HEK293 (cell line): Measurements from ENCODE around the gene TEX38.

Source experiments
- AEBP2 ChIP-seq: fragments of 450-650 bp; formaldehyde crosslinking; IDR thresholded peaks from 2 replicates; pipeline ENCODE4 v1.5.1; 2016; ENCODE audit warnings: missing biosample characterization, missing genetic modification characterization, borderline replicate concordance
- ATF2 ChIP-seq: fragments of 450-650 bp; formaldehyde crosslinking; IDR thresholded peaks from 2 replicates; pipeline ENCODE4 v1.5.1; 2016; ENCODE audit warnings: missing biosample characterization, missing genetic modification characterization, low read depth
- FEZF1 ChIP-seq: fragments of 450-650 bp; formaldehyde crosslinking; IDR thresholded peaks from 2 replicates; pipeline ENCODE4 v1.5.1; 2016; ENCODE audit warnings: missing biosample characterization, missing genetic modification characterization
- GLI2 ChIP-seq: fragments of 450-650 bp; formaldehyde crosslinking; IDR thresholded peaks from 2 replicates; pipeline ENCODE4; 2017; ENCODE audit warnings: missing biosample characterization, missing genetic modification characterization, low read depth, borderline replicate concordance
- HOXC10 ChIP-seq: sonication (generic); formaldehyde crosslinking; IDR thresholded peaks from 2 replicates; pipeline ENCODE4 v1.8.1; 2023; ENCODE audit warnings: mild to moderate bottlenecking, missing genetic modification reagents
- HOXD13 ChIP-seq: sonication (generic); formaldehyde crosslinking; IDR thresholded peaks from 2 replicates; pipeline ENCODE4 v1.8.0; 2022; ENCODE audit warnings: missing genetic modification reagents, borderline replicate concordance
- ZBTB11 ChIP-seq: fragments of 450-650 bp; formaldehyde crosslinking; conservative IDR thresholded peaks from 2 replicates; pipeline ENCODE4 v1.5.1; 2016; ENCODE audit warnings: low read depth, missing biosample characterization, missing genetic modification characterization
- ZBTB7A ChIP-seq: fragments of 450-650 bp; formaldehyde crosslinking; IDR thresholded peaks from 2 replicates; pipeline ENCODE4 v1.5.1; 2016; ENCODE audit warnings: low read depth, missing biosample characterization, missing genetic modification characterization
- ZFP41 ChIP-seq: fragments of 450-650 bp; formaldehyde crosslinking; IDR thresholded peaks from 2 replicates; pipeline ENCODE4 v1.5.1; 2016; ENCODE audit warnings: missing biosample characterization, missing genetic modification characterization, borderline replicate concordance
- ZNF10 ChIP-seq: fragments of 450-650 bp; formaldehyde crosslinking; IDR thresholded peaks from 2 replicates; pipeline ENCODE4 v1.5.1; 2017; ENCODE audit warnings: missing biosample characterization, missing genetic modification characterization
- ZNF174 ChIP-seq: fragments of 450-650 bp; formaldehyde crosslinking; IDR thresholded peaks from 2 replicates; pipeline ENCODE4 v1.5.0; 2017; ENCODE audit warnings: missing biosample characterization, mild to moderate bottlenecking, missing genetic modification characterization
- ZNF2 ChIP-seq: fragments of 450-650 bp; formaldehyde crosslinking; IDR thresholded peaks from 2 replicates; pipeline ENCODE4 v1.5.1; 2016; ENCODE audit warnings: missing biosample characterization, missing genetic modification characterization
- ZNF202 ChIP-seq: fragments of 450-650 bp; formaldehyde crosslinking; IDR thresholded peaks from 2 replicates; pipeline ENCODE4 v1.5.1; 2016; ENCODE audit warnings: missing biosample characterization, missing genetic modification characterization, borderline replicate concordance
- ZNF510 ChIP-seq: fragments of 450-650 bp; formaldehyde crosslinking; IDR thresholded peaks from 2 replicates; pipeline ENCODE4 v1.5.1; 2018; ENCODE audit warnings: mild to moderate bottlenecking, missing genetic modification characterization, missing biosample characterization; ENCODE audit not compliant: insufficient replicate concordance
- ZNF521 ChIP-seq: fragments of 450-650 bp; formaldehyde crosslinking; IDR thresholded peaks from 2 replicates; pipeline ENCODE4 v1.5.1; 2017; ENCODE audit warnings: missing biosample characterization, mild to moderate bottlenecking, missing genetic modification characterization
- ZNF548 ChIP-seq: fragments of 450-650 bp; formaldehyde crosslinking; IDR thresholded peaks from 2 replicates; pipeline ENCODE4 v1.5.1; 2016; ENCODE audit warnings: missing biosample characterization, missing genetic modification characterization
- ZNF558 ChIP-seq: fragments of 450-650 bp; formaldehyde crosslinking; IDR thresholded peaks from 2 replicates; pipeline ENCODE4 v1.5.1; 2016; ENCODE audit warnings: missing biosample characterization, missing genetic modification characterization
- ZNF585B ChIP-seq: fragments of 450-650 bp; formaldehyde crosslinking; IDR thresholded peaks from 2 replicates; pipeline ENCODE4 v1.5.1; 2016; ENCODE audit warnings: missing biosample characterization, missing genetic modification characterization
- ZNF645 ChIP-seq: fragments of 450-650 bp; formaldehyde crosslinking; IDR thresholded peaks from 2 replicates; pipeline ENCODE4; 2016; ENCODE audit warnings: missing biosample characterization, missing genetic modification characterization
- ZNF707 ChIP-seq: fragments of 450-650 bp; formaldehyde crosslinking; IDR thresholded peaks from 2 replicates; pipeline ENCODE4 v1.5.1; 2016; ENCODE audit warnings: missing biosample characterization, missing genetic modification characterization
- ZNF777 ChIP-seq: fragments of 450-650 bp; formaldehyde crosslinking; IDR thresholded peaks from 2 replicates; pipeline ENCODE4 v1.5.1; 2017; ENCODE audit warnings: missing biosample characterization, missing genetic modification characterization, borderline replicate concordance
- TF ChIP-seq, protein P1 (sequence below): fragments of 450-650 bp; formaldehyde crosslinking; IDR thresholded peaks from 2 replicates; pipeline ENCODE4 v1.5.1; 2016; ENCODE audit warnings: missing biosample characterization, missing genetic modification characterization
- TF ChIP-seq, protein P2 (sequence below): fragments of 450-650 bp; formaldehyde crosslinking; IDR thresholded peaks from 2 replicates; pipeline ENCODE4 v1.5.1; 2016; ENCODE audit warnings: missing biosample characterization, missing genetic modification characterization
- TF ChIP-seq, protein P3 (sequence below): fragments of 450-650 bp; formaldehyde crosslinking; IDR thresholded peaks from 2 replicates; pipeline ENCODE4 v1.5.1; 2017; ENCODE audit warnings: missing biosample characterization, missing genetic modification characterization

Gene TEX38

GRCh38 chr1:46690931-46691421 lies 19.3 kb downstream of the TEX38 start (continued):
- TF ChIP-seq ZBTB11 (tag by site-specific recombination) (no peak), ZNF777 (tag by site-specific recombination) (no peak), ZNF174 (tag by site-specific recombination) (no peak), ZNF521 (tag by site-specific recombination) (no peak), ZBTB7A (tag by site-specific recombination) (no peak), AEBP2 (tag by site-specific recombination) (no peak), ZNF10 (tag by site-specific recombination) (0 out of 2 replicates have a peak, but pooled peaks have one; percentile 19), ZFP41 (tag by site-specific recombination) (no peak), ZNF548 (tag by site-specific recombination) (no peak), FEZF1 (tag by site-specific recombination) (peak; percentile 97), ZNF645 (tag by site-specific recombination) (no peak), HOXD13 (CRISPR knock-in tag) (no peak), ZNF558 (tag by site-specific recombination) (no peak), ZNF2 (tag by site-specific recombination) (peak; percentile 55; the same call in 1 of the 2 replicates), ZNF585B (no peak), ZNF510 (tag by site-specific recombination) (no peak), HOXC10 (CRISPR knock-in tag) (no peak), ATF2 (tag by site-specific recombination) (no peak), GLI2 (tag by site-specific recombination) (peak; percentile 40; the same call in 1 of the 2 replicates), ZNF202 (tag by site-specific recombination) (no peak), ZNF707 (tag by site-specific recombination) (no peak)
- TF ChIP-seq, protein P1, sequence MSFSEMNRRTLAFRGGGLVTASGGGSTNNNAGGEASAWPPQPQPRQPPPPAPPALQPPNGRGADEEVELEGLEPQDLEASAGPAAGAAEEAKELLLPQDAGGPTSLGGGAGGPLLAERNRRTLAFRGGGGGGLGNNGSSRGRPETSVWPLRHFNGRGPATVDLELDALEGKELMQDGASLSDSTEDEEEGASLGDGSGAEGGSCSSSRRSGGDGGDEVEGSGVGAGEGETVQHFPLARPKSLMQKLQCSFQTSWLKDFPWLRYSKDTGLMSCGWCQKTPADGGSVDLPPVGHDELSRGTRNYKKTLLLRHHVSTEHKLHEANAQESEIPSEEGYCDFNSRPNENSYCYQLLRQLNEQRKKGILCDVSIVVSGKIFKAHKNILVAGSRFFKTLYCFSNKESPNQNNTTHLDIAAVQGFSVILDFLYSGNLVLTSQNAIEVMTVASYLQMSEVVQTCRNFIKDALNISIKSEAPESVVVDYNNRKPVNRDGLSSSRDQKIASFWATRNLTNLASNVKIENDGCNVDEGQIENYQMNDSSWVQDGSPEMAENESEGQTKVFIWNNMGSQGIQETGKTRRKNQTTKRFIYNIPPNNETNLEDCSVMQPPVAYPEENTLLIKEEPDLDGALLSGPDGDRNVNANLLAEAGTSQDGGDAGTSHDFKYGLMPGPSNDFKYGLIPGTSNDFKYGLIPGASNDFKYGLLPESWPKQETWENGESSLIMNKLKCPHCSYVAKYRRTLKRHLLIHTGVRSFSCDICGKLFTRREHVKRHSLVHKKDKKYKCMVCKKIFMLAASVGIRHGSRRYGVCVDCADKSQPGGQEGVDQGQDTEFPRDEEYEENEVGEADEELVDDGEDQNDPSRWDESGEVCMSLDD (tag by site-specific recombination) = no peak
- TF ChIP-seq, protein P2, sequence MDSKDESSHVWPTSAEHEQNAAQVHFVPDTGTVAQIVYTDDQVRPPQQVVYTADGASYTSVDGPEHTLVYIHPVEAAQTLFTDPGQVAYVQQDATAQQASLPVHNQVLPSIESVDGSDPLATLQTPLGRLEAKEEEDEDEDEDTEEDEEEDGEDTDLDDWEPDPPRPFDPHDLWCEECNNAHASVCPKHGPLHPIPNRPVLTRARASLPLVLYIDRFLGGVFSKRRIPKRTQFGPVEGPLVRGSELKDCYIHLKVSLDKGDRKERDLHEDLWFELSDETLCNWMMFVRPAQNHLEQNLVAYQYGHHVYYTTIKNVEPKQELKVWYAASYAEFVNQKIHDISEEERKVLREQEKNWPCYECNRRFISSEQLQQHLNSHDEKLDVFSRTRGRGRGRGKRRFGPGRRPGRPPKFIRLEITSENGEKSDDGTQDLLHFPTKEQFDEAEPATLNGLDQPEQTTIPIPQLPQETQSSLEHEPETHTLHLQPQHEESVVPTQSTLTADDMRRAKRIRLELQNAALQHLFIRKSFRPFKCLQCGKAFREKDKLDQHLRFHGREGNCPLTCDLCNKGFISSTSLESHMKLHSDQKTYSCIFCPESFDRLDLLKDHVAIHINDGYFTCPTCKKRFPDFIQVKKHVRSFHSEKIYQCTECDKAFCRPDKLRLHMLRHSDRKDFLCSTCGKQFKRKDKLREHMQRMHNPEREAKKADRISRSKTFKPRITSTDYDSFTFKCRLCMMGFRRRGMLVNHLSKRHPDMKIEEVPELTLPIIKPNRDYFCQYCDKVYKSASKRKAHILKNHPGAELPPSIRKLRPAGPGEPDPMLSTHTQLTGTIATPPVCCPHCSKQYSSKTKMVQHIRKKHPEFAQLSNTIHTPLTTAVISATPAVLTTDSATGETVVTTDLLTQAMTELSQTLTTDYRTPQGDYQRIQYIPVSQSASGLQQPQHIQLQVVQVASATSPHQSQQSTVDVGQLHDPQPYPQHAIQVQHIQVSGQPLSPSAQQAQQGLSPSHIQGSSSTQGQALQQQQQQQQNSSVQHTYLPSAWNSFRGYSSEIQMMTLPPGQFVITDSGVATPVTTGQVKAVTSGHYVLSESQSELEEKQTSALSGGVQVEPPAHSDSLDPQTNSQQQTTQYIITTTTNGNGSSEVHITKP = no peak
- TF ChIP-seq, protein P3, sequence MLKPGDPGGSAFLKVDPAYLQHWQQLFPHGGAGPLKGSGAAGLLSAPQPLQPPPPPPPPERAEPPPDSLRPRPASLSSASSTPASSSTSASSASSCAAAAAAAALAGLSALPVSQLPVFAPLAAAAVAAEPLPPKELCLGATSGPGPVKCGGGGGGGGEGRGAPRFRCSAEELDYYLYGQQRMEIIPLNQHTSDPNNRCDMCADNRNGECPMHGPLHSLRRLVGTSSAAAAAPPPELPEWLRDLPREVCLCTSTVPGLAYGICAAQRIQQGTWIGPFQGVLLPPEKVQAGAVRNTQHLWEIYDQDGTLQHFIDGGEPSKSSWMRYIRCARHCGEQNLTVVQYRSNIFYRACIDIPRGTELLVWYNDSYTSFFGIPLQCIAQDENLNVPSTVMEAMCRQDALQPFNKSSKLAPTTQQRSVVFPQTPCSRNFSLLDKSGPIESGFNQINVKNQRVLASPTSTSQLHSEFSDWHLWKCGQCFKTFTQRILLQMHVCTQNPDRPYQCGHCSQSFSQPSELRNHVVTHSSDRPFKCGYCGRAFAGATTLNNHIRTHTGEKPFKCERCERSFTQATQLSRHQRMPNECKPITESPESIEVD (tag by site-specific recombination) = peak; percentile 96
